K562 treated with DMSO at 1 percent for 12 hours (cell line): ENCODE results near the gene MAGEB1. TPM values are rescaled to one million over a fixed set of nuclear protein-coding genes. Genes with fewer than 3 reads are reported as not detected.

ENCODE experiments used
- total RNA-seq: library from RNA; unstranded; fragments of 300-600 nt; gene quantifications from 2 replicates; pipeline ENCODE4 v1.2.3, GENCODE V29; 2022; ENCODE audit not compliant: insufficient read depth

The MAGEB1 gene
- 34.4 and 40.9 TPM in 2 replicates for total RNA-seq

GRCh38 chrX:30246769-30247489 is at the start of gene MAGEB1:
Gene MAGEB1 (plus strand): TSS chrX:30247146. CDS start chrX:30250494, 3,348 bp downstream.

GRCh38 chrX:30215357-30215843 is 31.5 kb upstream of the MAGEB1 start, which contains the start of gene MAGEB2:
Gene MAGEB2 (plus strand): TSS chrX:30215563. CDS start chrX:30218581, 3,018 bp downstream.

GRCh38 chrX:30230395-30230794 is 16.6 kb upstream of the MAGEB1 start, which contains the start of gene MAGEB3:
Gene MAGEB3 (plus strand): TSS chrX:30230657. CDS start chrX:30235925, 5,268 bp downstream.

GRCh38 chrX:30241724-30242415 is 5.1 kb upstream of the MAGEB1 start, which contains the start of gene MAGEB4:
Gene MAGEB4 (plus strand): TSS chrX:30242000. CDS start chrX:30242136, 136 bp downstream.

Other genes with a start within 250 kb of the MAGEB1 start
- 83.3 and 120 TPM in 2 replicates for gene MAGEB2, start 31.6 kb upstream of the MAGEB1 start, total RNA-seq
- not detected in 2 replicates for gene MAGEB3, start 16.5 kb upstream of the MAGEB1 start, total RNA-seq
- not detected in 2 replicates for gene MAGEB4, start 5.1 kb upstream of the MAGEB1 start, total RNA-seq
- not detected in 2 replicates for gene NR0B1, start 62.2 kb downstream of the MAGEB1 start, total RNA-seq